Thoracic aorta (tissue), 2 donors: ENCODE data around the gene NCOA5. TPM values are rescaled to one million over a fixed set of nuclear protein-coding genes. Genes with fewer than 3 reads are reported as not detected.

Experiments
- ATAC-seq: fragments of 150-250 bp; one replicate; pipeline ENCODE4 v1.8.0; 2017; ENCODE audit warnings: low read depth; ENCODE audit not compliant: insufficient number of reproducible peaks, low FRiP score
- DNase-seq: peaks from one replicate; pipeline ENCODE4 v3.0.0-alpha.2; 2020; ENCODE audit warnings: low spot score
- H3K27ac ChIP-seq, 2 donors: fragments of 200-600 bp; sonication (generic); 1 replicate in 1 of 2; 2 replicates in 1 of 2; pipeline ENCODE4 v1.5.1; 2016; ENCODE audit warnings: mild to moderate bottlenecking in 2 of 2, moderate library complexity in 2 of 2
- H3K27me3 ChIP-seq: fragments of 200-600 bp; sonication (generic); replicated peaks from 2 replicates; pipeline ENCODE4 v1.6.0; 2016; ENCODE audit warnings: mild to moderate bottlenecking; ENCODE audit not compliant: insufficient read depth
- H3K36me3 ChIP-seq: fragments of 200-600 bp; sonication (generic); one replicate; pipeline ENCODE4 v1.5.1; 2016
- H3K4me1 ChIP-seq, 2 donors: fragments of 200-600 bp; sonication (generic); 1 replicate in 1 of 2; 2 replicates in 1 of 2; pipeline versions ENCODE4 v1.5.1 to v1.6.0; 2016; ENCODE audit warnings: low read depth in 2 of 2, mild to moderate bottlenecking in 1 of 2; ENCODE audit not compliant: control insufficient read depth in 1 of 2
- H3K4me3 ChIP-seq: fragments of 200-600 bp; sonication (generic); 2 replicates; pipeline ENCODE4 v1.5.1; 2016; ENCODE audit warnings: mild to moderate bottlenecking
- H3K9me3 ChIP-seq: fragments of 200-600 bp; sonication (generic); 2 replicates; pipeline ENCODE4 v1.5.1; 2016
- CTCF ChIP-seq: fragments of 200-600 bp; sonication (generic); IDR thresholded peaks from one replicate; pipeline ENCODE4 v1.5.1; 2019; ENCODE audit warnings: antibody characterized with exemption
- total RNA-seq, 2 donors: library from RNA; depleted of rRNA; stranded (reverse); fragments of >200 nt; gene quantifications; one replicate each; pipeline versions ENCODE4 v1.1.0 to v1.2.3, GENCODE V29; 2016

NCOA5 gene
- total RNA-seq, 2 donors from 2014 or later: 23.7 to 28.6 TPM

- DNase-seq (no peak), ATAC-seq (no peak)
- Histone ChIP-seq H3K27me3 (no peaks in the 10 kb centered on the region), H3K9me3 (no peaks in the 10 kb centered on the region), H3K36me3 (no peaks in the 10 kb centered on the region), H3K4me3 (no peak overlapping the region), H3K27ac (no peak overlapping the region), H3K4me1 (no peaks in the 10 kb centered on the region)
- TF ChIP-seq CTCF: no peak
Measured at GRCh38 chr20:46108976-46109375, 19.2 kb upstream of the NCOA5 start.

- Histone ChIP-seq H3K4me1 (no peaks in the 10 kb centered on the region), H3K4me3 (no peak overlapping the region), H3K36me3 (no peaks in the 10 kb centered on the region), H3K27me3 (no peaks in the 10 kb centered on the region), H3K27ac (no peak overlapping the region), H3K9me3 (no peaks in the 10 kb centered on the region)
- ATAC-seq: no peak
- no peak for DNase-seq
- no peak for TF ChIP-seq CTCF
Measured at GRCh38 chr20:46108435-46108841, 18.7 kb upstream of the NCOA5 start.

- no peaks in the 10 kb centered on the region for H3K27me3 ChIP-seq
- TF ChIP-seq CTCF: no peak
- H3K4me3 ChIP-seq: no peak overlapping the region
- H3K9me3 ChIP-seq: no peaks in the 10 kb centered on the region
- DNase-seq (no peak), ATAC-seq (no peak)
- no peaks in the 10 kb centered on the region for H3K4me1 ChIP-seq
- H3K36me3 ChIP-seq: no peaks in the 10 kb centered on the region
- no peak overlapping the region for H3K27ac ChIP-seq
Measured at GRCh38 chr20:46107061-46107460, 17.3 kb upstream of the NCOA5 start.

GRCh38 chr20:46104262-46104661, 14.5 kb upstream of the NCOA5 start:
- H3K36me3 ChIP-seq: no peaks in the 10 kb centered on the region
- H3K4me3 ChIP-seq: no peak overlapping the region
- no peaks in the 10 kb centered on the region for H3K9me3 ChIP-seq
- H3K27ac ChIP-seq: no peak overlapping the region
- ATAC-seq (no peak), DNase-seq (no peak)
- TF ChIP-seq CTCF: no peak
- H3K27me3 ChIP-seq: no peaks in the 10 kb centered on the region
- no peaks in the 10 kb centered on the region for H3K4me1 ChIP-seq

GRCh38 chr20:46102940-46103339, 13.2 kb upstream of the NCOA5 start:
- ATAC-seq (no peak), DNase-seq (no peak)
- H3K36me3 ChIP-seq: no peaks in the 10 kb centered on the region
- no peak overlapping the region for H3K27ac ChIP-seq
- H3K4me1 ChIP-seq: no peaks in the 10 kb centered on the region
- no peak overlapping the region for H3K4me3 ChIP-seq
- TF ChIP-seq CTCF: no peak
- no peaks in the 10 kb centered on the region for H3K27me3 ChIP-seq
- no peaks in the 10 kb centered on the region for H3K9me3 ChIP-seq
